H1 (cell line): ENCODE data around the gene HOXB6.

Experiments
- CBX5 ChIP-seq: fragments of 300-800, 300-1000 bp; sonication (generic); IDR thresholded peaks from 2 replicates; pipeline ENCODE4 v1.7.1; 2016; ENCODE audit warnings: antibody characterized with exemption, low read length, low read depth
- CEBPB ChIP-seq: IDR thresholded peaks from 2 replicates; pipeline ENCODE4 v1.6.1; 2012; ENCODE audit warnings: low read depth, low read length
- CTCF ChIP-seq, 3 experiments: IDR thresholded peaks; 1 replicate in 2 of 3; 2 replicates in 1 of 3; pipeline versions ENCODE4 v1.5.1 to v1.6.1; 2011; ENCODE audit warnings: low read length in 3 of 3, mild to moderate bottlenecking in 3 of 3, inconsistent platforms in 2 of 3, low read depth in 1 of 3, moderate library complexity in 1 of 3; ENCODE audit not compliant: insufficient read depth in 1 of 3; ENCODE audit errors: control extremely low read depth in 1 of 3
- EP300 ChIP-seq, 2 experiments: IDR thresholded peaks; 1 replicate in 1 of 2; 2 replicates in 1 of 2; pipeline ENCODE4 v1.6.1; 2011 to 2012; ENCODE audit warnings: low read depth in 2 of 2, low read length in 2 of 2, mild to moderate bottlenecking in 2 of 2, borderline replicate concordance in 1 of 2, inconsistent platforms in 1 of 2, moderate library complexity in 1 of 2
- JUN ChIP-seq: IDR thresholded peaks from 2 replicates; pipeline ENCODE4 v1.6.1; 2011; ENCODE audit warnings: low read depth, mild to moderate bottlenecking, improper control_type of control experiment, low read length
- POLR2AphosphoS5 ChIP-seq: IDR thresholded peaks from 2 replicates; pipeline ENCODE4 v1.6.1; 2011; ENCODE audit warnings: low read depth, low read length
- SIN3A ChIP-seq, 2 experiments: IDR thresholded peaks in 1 of 2; conservative IDR thresholded peaks in 1 of 2; 2 replicates each; pipeline ENCODE4 v1.6.1; 2011 to 2012; ENCODE audit warnings: low read length in 2 of 2, improper control_type of control experiment in 1 of 2, low read depth in 1 of 2, mild to moderate bottlenecking in 1 of 2
- TEAD4 ChIP-seq: IDR thresholded peaks from 2 replicates; pipeline ENCODE4 v1.6.1; 2012; ENCODE audit warnings: low read depth, low read length, inconsistent platforms, mixed read lengths

- TF ChIP-seq CTCF (IDR thresholded peaks at IDR 0.05; ENCODE audit: control extremely low read depth in 1 of 3, insufficient read depth in 1 of 3, low read depth in 1 of 3, low read length in 3 of 3): no peak
- no peak for TF ChIP-seq POLR2AphosphoS5
- TF ChIP-seq CBX5: no peak
- no peak for TF ChIP-seq JUN
- TF ChIP-seq EP300 (IDR thresholded peaks at IDR 0.05; ENCODE audit: borderline replicate concordance in 1 of 2, low read depth in 2 of 2, low read length in 2 of 2): no peak
- TF ChIP-seq CEBPB: no peak
- no peak for TF ChIP-seq TEAD4
- TF ChIP-seq SIN3A (conservative IDR thresholded peaks at IDR 0.05 in 1 of 2, IDR thresholded peaks at IDR 0.05 in 1 of 2; ENCODE audit: low read depth in 1 of 2, low read length in 2 of 2): no peak
Measured at GRCh38 chr17:48576479-48577309, 28.1 kb downstream of the HOXB6 start.
